Stimulated activated CD4-positive, alpha-beta T cell treated with anti-CD3 and anti-CD28 coated beads, Interleukin-1b, Interleukin-23, amount 100 ng/mL, for 1 hour (primary cell): ENCODE results near the gene LEP.

Experiments used
- DNase-seq, 2 donors: peaks; one replicate each; pipeline ENCODE4 v3.0.0-alpha.2; 2020; ENCODE audit warnings: low read depth in 2 of 2

LEP gene

GRCh38 chr7:128240696-128241386 is at the start of gene LEP:
Gene LEP (plus strand): TSS chr7:128241278. CDS start chr7:128252019, 10,741 bp downstream.
- DNase-seq = no peak

- no peak for DNase-seq
These were observed 48.5 kb upstream of the LEP start for GRCh38 chr7:128192497-128193142.

- no peak for DNase-seq
These were observed 46.4 kb upstream of the LEP start for GRCh38 chr7:128194533-128195282.

DNA sequence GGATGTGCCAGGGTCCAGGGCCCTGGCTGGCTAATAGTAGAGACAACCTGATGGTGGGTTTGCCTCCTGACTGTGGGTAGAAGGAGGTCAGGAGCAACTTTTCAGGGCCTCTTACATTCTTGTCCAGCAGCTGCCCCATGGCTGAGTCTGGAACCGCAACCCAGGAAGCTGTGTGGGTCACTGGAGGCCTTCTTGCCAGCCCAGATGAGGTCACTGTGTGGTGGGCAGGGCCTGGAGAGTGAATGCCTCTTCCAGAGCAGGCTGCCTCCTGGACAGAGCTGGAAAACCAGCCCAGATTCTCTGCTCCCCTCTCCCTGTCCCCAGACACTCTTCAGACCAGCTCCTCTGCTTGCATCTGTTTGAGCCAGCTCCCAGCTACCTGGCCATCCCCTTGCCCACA is 43.5 kb upstream of the LEP start:
- no peak for DNase-seq

GRCh38 chr7:128197989-128198580 is 43.0 kb upstream of the LEP start:
- DNase-seq = no peak

GRCh38 chr7:128200376-128200775 is 40.7 kb upstream of the LEP start:
- DNase-seq = no peak

GRCh38 chr7:128201067-128201689 is 39.9 kb upstream of the LEP start:
- no peak for DNase-seq

- DNase-seq = no peak
These were observed 39.4 kb upstream of the LEP start for GRCh38 chr7:128201690-128202085.

DNA sequence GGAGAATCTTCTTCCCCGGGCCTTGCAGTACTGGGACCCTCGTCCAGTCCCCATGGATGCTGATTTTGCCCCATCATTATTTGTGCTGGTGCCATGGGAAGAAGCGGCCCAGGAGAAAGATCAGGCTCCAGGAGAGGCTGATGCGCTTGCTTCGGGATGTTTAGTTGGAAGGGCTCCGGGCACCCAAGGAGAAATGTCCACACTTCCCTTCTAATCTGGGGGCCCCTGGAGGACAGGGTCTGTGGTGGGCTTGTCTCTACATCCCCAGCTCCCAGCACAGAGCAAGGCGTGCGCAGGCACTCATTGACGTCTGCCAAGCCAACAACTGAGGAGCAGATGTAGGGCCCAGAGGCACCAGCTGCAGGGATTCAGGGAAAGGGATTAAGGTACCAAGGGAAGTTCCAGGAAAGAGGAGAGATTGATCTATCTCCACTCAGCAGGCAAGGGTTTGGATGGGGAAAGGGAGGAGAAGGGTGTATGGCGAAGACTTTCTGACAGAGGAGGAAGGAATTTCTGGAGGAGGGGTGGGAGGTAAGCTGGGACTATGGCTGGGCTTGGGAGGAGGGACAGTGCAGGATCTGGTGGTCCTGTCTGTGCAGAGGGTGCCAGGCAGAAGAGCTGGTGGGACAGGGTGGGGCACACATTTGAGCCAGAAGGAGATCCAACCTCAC is 38.7 kb upstream of the LEP start:
- DNase-seq = no peak

DNA sequence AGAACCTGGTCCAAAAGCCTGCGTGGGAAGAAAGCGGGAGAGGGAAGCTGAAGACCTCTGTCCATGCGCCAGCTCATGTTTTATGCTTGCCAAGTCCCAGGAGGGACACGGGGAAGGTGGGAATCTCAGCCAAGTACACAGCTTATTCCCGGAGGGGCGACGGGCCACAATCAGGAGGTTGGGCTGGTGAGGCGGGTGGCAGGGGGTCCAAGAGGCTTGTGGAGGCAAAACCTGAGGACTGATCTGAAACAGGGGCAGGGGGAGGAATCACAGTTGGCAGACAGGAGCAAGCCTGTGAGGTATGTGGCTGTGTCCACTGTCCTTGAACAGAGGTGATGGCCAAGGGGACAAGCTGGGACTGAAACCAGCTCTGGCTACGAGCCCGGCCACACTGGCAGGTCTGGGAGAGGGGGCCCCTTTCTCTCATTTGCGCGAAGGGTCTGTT is 38.0 kb upstream of the LEP start:
- DNase-seq = no peak

DNA sequence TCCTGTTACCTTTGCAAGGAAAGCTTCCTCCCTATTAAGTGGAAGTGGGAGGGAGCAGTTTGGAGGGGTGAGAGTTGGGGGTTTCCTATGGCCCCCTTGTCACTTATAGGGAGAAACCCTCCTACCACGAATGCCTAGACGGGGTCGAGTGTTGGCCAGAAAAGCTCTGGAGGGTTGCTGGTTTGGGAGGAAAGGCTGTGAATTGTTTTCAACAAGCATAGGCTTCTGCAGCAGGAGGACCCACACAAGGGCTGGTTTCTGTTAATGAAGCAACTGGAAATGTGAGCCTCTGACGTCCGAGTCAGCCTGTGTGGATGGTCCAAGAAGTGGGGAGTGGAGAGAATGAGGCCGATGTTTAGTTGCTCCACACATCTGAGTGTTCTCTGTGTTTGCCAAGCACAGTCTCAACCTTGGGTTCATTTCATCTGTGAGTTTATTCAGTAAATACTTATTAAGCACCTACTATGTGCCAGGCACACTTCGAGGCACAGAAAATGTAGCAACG is 37.3 kb upstream of the LEP start:
- no peak for DNase-seq

GRCh38 chr7:128204455-128204854 is 36.6 kb upstream of the LEP start:
- DNase-seq = no peak

- DNase-seq = no peak
These were observed 36.0 kb upstream of the LEP start for GRCh38 chr7:128205068-128205467.

GRCh38 chr7:128206017-128206746 is 34.9 kb upstream of the LEP start:
- DNase-seq = no peak

DNA sequence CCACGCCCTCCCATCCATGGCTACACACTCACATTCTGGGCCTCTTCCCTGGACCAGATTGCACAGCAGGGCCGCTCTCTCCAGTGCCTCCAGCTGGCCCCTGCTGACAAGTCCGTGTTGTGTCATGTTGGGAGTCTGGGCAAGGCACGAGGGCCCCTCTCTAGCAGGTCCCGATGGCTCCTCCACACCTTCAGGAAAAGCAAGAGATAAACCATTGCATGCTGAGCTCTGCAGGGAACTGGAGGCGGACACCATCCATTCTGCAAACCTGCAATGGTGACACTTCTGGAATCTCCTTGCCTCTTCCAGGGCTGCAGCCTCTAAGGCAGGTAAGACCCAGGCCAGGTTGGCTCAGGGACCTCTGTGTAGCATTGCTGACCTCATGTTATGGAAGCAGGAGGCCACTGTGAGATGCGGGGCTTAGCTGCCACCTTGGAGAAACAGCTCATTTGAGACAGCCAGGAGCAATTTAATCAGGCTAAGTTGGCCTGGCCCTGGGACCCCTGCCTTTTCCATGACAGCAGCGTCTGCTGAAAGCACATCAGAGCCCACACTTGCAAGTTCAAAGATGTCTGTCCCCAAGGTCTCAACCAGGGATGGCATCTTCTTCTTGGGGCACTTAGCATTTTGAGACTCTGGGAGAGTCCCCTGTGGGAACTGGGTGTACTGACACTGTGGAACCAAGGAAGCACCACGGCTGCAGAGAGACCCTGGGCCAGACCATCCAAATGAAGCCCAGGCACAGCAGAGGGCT is 34.2 kb upstream of the LEP start:
- DNase-seq = no peak

DNA sequence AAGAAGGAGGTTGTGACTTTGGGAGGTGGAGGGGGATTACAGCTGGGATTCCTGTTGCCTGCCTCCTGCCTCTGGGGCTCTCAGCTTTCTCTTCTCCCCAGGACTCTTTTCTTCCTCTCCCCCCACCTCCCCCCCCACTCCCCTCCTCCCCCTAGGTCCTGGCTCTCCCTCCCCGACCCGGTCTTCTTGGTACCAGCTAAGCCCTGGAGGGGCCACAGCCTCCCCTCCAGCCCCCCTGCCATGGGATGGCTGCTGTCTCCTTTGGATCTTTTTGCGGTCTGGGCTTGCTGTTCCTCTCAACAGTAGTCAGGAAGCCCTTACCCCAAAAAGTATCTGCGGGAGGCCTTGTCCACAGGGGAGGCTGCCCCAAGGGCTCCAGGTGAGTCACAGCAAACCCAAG is 33.5 kb upstream of the LEP start:
- no peak for DNase-seq

- DNase-seq = peak; percentile 21 to 35
These were observed 31.6 kb upstream of the LEP start for GRCh38 chr7:128209229-128210035.

- DNase-seq = no peak
These were observed 31.1 kb upstream of the LEP start for GRCh38 chr7:128210036-128210347.
